VCaP (cell line): ENCODE data around the gene MFSD1.

ENCODE experiments used
- H3K27ac ChIP-seq: fragments of 450-650 bp; 2 replicates; pipeline ENCODE4 v1.5.1; 2017
- CTCF ChIP-seq: fragments of 450-650 bp; conservative IDR thresholded peaks from 2 replicates; pipeline ENCODE4 v1.5.1; 2017; ENCODE audit warnings: mild to moderate bottlenecking, moderate library complexity

Gene MFSD1

GRCh38 chr3:158771982-158772381 lies 29.9 kb upstream of the MFSD1 start:
- no peak overlapping the region for H3K27ac ChIP-seq
- no peak for TF ChIP-seq CTCF

DNA sequence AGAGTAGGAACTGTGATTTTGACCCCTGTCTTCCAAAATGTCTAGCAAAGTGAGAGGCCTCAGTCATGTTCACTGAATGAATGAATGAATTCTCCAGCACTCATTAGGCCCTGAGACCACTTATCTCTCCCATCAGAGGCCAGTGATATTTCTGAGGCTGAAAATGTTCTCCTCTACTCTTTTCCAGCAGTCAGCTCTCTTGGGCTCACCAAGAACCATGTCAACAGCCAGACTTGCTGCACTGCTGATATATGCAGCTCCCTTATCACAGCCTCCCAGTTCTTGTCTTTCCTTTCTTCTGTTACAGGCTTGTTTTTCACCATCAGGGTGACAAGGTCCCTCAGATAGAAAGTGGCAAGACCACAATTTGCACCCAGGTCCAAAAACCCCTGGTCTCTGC lies 28.7 kb upstream of the MFSD1 start:
- TF ChIP-seq CTCF, result no peak
- no peak overlapping the region for H3K27ac ChIP-seq

DNA sequence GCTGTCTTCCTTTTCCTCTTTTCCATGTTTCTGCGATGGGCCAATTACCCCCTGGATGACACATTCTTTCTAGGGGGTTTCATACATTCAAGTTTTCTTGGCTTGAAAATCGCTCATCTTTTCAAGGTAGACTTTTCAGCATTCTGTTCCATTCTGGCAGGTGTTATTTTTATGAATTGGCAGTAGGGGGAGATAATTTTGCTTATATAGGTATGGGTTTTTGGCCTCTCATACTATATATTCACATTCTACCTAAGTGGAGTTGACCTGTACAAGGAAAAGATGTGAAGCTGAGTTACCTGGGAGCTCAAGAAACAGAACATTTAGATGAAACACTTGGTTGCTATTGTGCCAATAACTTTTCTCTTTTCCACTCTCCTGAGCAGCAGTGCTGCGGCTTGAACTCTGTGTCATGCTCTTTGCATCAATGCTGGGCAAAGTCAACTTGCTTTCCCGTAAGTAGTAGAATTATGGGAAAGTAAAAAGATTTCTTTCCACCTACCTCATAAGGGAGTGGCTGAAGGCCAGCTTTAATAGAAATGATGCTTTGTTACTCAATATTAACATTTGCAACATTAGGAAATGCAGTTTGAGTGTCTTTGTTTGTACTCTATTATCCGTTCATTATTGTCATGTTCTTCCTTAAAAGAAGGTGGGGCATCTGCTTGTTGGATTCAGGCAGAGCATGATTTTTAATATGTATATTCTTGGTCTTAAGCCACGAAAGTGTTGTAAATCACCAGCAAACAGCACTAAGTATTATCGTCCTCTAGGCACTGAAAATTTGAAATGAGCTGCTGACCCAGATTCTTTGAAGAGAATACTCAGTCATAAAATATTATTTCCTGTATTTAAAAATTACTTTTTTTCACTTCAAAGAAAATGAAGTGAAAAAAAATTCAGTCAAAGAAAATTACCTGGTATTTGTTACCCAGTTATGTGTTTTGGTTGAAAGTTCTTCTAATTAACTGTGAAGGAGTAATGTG lies 27.7 kb upstream of the MFSD1 start:
- H3K27ac ChIP-seq, result no peak overlapping the region
- TF ChIP-seq CTCF, result no peak

- H3K27ac ChIP-seq, result no peak overlapping the region
- no peak for TF ChIP-seq CTCF
Observed at GRCh38 chr3:158774965-158775364, 26.9 kb upstream of the MFSD1 start.

GRCh38 chr3:158775426-158776410 lies 26.1 kb upstream of the MFSD1 start:
- no peak overlapping the region for H3K27ac ChIP-seq
- TF ChIP-seq CTCF, result no peak

GRCh38 chr3:158776531-158776930 lies 25.3 kb upstream of the MFSD1 start:
- TF ChIP-seq CTCF, result no peak
- H3K27ac ChIP-seq, result no peak overlapping the region
